NCI-H345 treated with DMSO at 0.1 percent for 48 hours (cell line): ENCODE data around the gene PPIA.

ENCODE experiments used
- DNase-seq: peaks from one replicate; lab custom pipeline; 2025; ENCODE audit not compliant: unreplicated experiment; lab: John Stamatoyannopoulos, UW

Gene PPIA

GRCh38 chr7:44796504-44797328, at the start of gene PPIA:
Gene PPIA, plus strand, starts transcription at chr7:44796681. Its CDS starts 44 bp downstream, at chr7:44796725.
- DNase-seq = peak; percentile 92

- peak; percentile 65 for DNase-seq
Measured at GRCh38 chr7:44748045-44748947, 48.2 kb upstream of the PPIA start, which contains the start of gene ZMIZ2. Gene ZMIZ2, plus strand, starts transcription at chr7:44748847. Its CDS starts 7,403 bp downstream, at chr7:44756250.

GRCh38 chr7:44748948-44749731, 47.3 kb upstream of the PPIA start:
- peak; percentile 25 for DNase-seq

- no peak for DNase-seq
Measured at GRCh38 chr7:44749992-44750391, 46.5 kb upstream of the PPIA start.

- no peak for DNase-seq
Measured at GRCh38 chr7:44750424-44750823, 46.1 kb upstream of the PPIA start.

GRCh38 chr7:44750921-44751571, 45.4 kb upstream of the PPIA start:
- no peak for DNase-seq

- no peak for DNase-seq
Measured at GRCh38 chr7:44752822-44753221, 43.7 kb upstream of the PPIA start.

- no peak for DNase-seq
Measured at GRCh38 chr7:44754802-44755697, 41.4 kb upstream of the PPIA start.

GRCh38 chr7:44755698-44756627, 40.5 kb upstream of the PPIA start:
- DNase-seq = no peak

- no peak for DNase-seq
Measured at GRCh38 chr7:44756904-44757303, 39.6 kb upstream of the PPIA start.

- no peak for DNase-seq
Measured at GRCh38 chr7:44757311-44757710, 39.2 kb upstream of the PPIA start.

- DNase-seq = no peak
Measured at GRCh38 chr7:44757739-44758138, 38.7 kb upstream of the PPIA start.

GRCh38 chr7:44759246-44759645, 37.2 kb upstream of the PPIA start:
- no peak for DNase-seq

GRCh38 chr7:44760034-44760580, 36.4 kb upstream of the PPIA start:
- DNase-seq = no peak

- no peak for DNase-seq
Measured at GRCh38 chr7:44761207-44762161, 35.0 kb upstream of the PPIA start.

- DNase-seq = no peak
Measured at GRCh38 chr7:44762300-44762699, 34.2 kb upstream of the PPIA start.
